SW480 (cell line): Measurements from ENCODE around the gene MRGPRD.

Source experiments
- DNase-seq: peaks from one replicate; pipeline ENCODE4 v3.0.0-alpha.2; 2016; ENCODE audit warnings: low spot score

The MRGPRD gene

DNA sequence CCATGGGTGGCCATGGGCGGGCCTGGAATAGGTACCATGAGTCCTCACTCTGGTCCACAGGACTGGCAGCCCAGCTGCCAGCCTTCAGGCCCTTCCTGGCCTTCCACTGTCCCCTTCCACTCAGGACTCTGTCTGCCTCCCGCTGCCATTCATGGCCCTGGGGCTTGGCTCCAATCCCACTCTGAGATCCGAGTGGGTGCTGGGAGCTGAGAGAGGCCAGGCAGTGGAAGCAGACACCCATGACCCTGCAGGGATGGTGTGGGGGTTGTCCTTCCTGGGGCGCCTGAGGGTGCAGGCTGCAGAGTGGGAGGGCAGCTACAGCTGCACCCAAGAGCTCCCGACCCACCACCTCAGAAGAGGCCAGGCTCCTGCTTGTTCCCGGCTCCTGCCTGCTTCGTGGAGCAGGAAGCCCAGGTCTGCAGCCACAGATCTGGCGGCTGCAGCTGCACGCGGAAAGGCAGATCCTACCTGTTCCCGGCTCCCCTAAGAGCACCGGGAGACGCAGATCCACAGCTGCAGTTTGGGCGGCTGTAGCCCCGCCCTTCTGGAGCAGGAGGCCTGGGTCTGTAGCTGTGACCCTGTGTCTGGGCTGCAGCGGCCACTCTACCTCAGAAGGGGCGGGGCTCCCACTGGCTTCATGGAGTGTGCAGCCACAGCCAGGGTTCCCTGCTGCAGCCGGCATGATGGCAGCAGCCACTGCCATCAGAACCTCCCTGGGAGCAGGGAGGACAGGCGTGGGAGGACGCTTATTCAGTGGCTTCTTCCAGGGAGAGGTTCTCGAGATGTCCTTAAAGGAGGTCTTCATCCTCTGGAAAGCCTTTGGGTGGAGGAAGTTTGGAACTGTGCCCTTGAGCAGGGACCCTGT is 49.6 kb downstream of the MRGPRD start:
- no peak for DNase-seq
